Renal pelvis (tissue), 4 donors: ENCODE results near the gene TRIML1. TPM values are rescaled to one million over a fixed set of nuclear protein-coding genes. Genes with fewer than 3 reads are reported as not detected.
"Not testable (repeated sequence)": the region's sequence is repeated elsewhere in the genome, so short reads cannot be mapped to it uniquely, and the experiment has no call there.

Source experiments
- DNase-seq: peaks from one replicate; pipeline ENCODE4 v3.0.0-alpha.2; 2013
- polyA plus RNA-seq, 3 donors: library from polyadenylated mRNA; unstranded; fragments of 120-200 nt; gene quantifications; one replicate each; pipeline ENCODE4 v1.2.1, GENCODE V29; 2013; ENCODE audit not compliant: insufficient read length in 3 of 3

TRIML1 gene
- polyA plus RNA-seq, 3 donors: not detected

- DNase-seq: no peak
Observed at GRCh38 chr4:188147776-188148175, 8.5 kb downstream of the TRIML1 start.

- no peak for DNase-seq
Observed at GRCh38 chr4:188154668-188155405, 15.6 kb downstream of the TRIML1 start.

- DNase-seq: no peak
Observed at GRCh38 chr4:188158336-188158735, 19.1 kb downstream of the TRIML1 start.

- DNase-seq: not testable (repeated sequence)
Observed at GRCh38 chr4:188159513-188160226, 20.4 kb downstream of the TRIML1 start.

- no peak for DNase-seq
Observed at GRCh38 chr4:188160406-188160805, 21.2 kb downstream of the TRIML1 start.

- DNase-seq: no peak
Observed at GRCh38 chr4:188161167-188161566, 21.9 kb downstream of the TRIML1 start.

GRCh38 chr4:188162698-188163097, 23.5 kb downstream of the TRIML1 start:
- no peak for DNase-seq

- no peak for DNase-seq
Observed at GRCh38 chr4:188168726-188169373, 29.6 kb downstream of the TRIML1 start.

GRCh38 chr4:188171551-188171950, 32.3 kb downstream of the TRIML1 start:
- no peak for DNase-seq

- no peak for DNase-seq
Observed at GRCh38 chr4:188175288-188175687, 36.0 kb downstream of the TRIML1 start.

- no peak for DNase-seq
Observed at GRCh38 chr4:188177997-188178675, 38.9 kb downstream of the TRIML1 start.

- no peak for DNase-seq
Observed at GRCh38 chr4:188178806-188179205, 39.6 kb downstream of the TRIML1 start.

- DNase-seq: no peak
Observed at GRCh38 chr4:188187106-188187505, 47.9 kb downstream of the TRIML1 start.

- DNase-seq: no peak
Observed at GRCh38 chr4:188190461-188190860, 51.2 kb downstream of the TRIML1 start.

- DNase-seq: no peak
Observed at GRCh38 chr4:188194421-188194820, 55.2 kb downstream of the TRIML1 start.

- no peak for DNase-seq
Observed at GRCh38 chr4:188195389-188195985, 56.2 kb downstream of the TRIML1 start.

- DNase-seq: no peak
Observed at GRCh38 chr4:188196134-188196735, 57.0 kb downstream of the TRIML1 start.
